ENCODE data around the gene TYRO3.
"Not testable (repeated sequence)": the region's sequence is repeated elsewhere in the genome, so short reads cannot be mapped to it uniquely, and the experiment has no call there.

TYRO3 gene

DNA sequence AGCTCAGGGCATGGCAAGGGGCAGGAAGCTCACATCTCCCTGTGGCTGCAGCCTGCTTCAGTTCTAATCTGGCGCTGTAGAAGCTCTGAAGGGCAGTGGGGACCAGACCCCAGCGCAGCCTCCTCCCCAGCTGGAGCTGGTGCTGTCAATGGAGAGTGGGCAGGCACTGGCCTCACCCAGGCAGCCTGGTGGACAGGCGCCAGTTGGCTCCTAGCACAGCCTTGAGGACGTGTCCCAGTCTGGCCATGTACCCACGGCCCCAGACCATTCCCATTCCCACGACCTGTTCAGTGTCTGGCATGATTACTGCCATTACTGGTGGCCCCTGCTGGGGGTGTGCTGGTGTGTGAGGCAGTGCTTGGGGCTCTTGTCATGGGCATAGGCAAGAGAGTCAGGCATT, 16.3 kb downstream of the TYRO3 start:
- no peak for DNase-seq

DNA sequence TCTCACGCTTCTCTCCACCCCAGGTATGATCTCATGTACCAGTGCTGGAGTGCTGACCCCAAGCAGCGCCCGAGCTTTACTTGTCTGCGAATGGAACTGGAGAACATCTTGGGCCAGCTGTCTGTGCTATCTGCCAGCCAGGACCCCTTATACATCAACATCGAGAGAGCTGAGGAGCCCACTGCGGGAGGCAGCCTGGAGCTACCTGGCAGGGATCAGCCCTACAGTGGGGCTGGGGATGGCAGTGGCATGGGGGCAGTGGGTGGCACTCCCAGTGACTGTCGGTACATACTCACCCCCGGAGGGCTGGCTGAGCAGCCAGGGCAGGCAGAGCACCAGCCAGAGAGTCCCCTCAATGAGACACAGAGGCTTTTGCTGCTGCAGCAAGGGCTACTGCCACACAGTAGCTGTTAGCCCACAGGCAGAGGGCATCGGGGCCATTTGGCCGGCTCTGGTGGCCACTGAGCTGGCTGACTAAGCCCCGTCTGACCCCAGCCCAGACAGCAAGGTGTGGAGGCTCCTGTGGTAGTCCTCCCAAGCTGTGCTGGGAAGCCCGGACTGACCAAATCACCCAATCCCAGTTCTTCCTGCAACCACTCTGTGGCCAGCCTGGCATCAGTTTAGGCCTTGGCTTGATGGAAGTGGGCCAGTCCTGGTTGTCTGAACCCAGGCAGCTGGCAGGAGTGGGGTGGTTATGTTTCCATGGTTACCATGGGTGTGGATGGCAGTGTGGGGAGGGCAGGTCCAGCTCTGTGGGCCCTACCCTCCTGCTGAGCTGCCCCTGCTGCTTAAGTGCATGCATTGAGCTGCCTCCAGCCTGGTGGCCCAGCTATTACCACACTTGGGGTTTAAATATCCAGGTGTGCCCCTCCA, 19.1 kb downstream of the TYRO3 start:
- no peak for DNase-seq

DNA sequence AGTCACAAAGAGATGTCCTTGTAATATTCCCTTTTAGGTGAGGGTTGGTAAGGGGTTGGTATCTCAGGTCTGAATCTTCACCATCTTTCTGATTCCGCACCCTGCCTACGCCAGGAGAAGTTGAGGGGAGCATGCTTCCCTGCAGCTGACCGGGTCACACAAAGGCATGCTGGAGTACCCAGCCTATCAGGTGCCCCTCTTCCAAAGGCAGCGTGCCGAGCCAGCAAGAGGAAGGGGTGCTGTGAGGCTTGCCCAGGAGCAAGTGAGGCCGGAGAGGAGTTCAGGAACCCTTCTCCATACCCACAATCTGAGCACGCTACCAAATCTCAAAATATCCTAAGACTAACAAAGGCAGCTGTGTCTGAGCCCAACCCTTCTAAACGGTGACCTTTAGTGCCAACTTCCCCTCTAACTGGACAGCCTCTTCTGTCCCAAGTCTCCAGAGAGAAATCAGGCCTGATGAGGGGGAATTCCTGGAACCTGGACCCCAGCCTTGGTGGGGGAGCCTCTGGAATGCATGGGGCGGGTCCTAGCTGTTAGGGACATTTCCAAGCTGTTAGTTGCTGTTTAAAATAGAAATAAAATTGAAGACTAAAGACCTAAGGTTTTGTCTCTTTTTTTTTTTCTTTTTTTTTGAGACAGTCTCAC, 19.8 kb downstream of the TYRO3 start:
- no peak for DNase-seq

DNA sequence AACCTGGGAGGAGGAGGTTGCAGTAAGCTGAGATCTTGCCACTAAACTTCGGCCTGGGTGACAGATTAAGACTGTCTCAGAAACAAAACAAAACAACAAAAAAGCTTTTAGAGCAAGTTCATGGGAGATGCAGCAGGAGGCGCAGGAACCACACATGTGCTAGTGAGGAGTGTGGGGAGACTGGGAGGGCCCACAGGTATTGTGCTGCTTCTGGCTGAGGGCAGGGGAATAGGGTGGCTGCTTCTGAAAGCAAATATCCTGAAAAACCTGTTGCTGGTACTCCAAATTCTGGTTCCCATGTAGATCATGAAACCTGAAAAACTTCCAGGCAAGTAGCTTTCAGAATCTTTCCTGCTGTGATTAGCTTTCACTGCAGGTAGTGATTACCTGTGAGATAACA, 22.1 kb downstream of the TYRO3 start:
- no peak for DNase-seq

DNA sequence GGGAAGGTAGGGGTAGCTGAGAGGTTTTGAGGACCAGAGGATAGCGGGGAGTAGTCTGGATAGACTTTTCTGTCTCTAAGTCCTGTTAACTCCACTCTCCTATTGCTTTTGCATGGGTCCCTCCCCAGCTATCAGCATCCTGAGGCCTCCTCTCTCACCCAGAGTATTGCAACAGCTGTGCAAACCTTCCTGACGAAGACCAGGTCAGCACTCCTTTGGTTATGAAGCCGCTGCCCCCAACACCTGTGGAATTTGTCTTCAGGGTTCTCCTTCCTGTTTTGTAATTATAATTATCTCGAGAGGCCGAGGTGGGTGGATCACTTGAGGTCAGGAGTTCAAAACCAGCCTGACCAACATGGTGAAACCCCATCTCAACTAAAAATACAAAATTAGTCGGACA, 24.8 kb downstream of the TYRO3 start:
- no peak for DNase-seq

DNA sequence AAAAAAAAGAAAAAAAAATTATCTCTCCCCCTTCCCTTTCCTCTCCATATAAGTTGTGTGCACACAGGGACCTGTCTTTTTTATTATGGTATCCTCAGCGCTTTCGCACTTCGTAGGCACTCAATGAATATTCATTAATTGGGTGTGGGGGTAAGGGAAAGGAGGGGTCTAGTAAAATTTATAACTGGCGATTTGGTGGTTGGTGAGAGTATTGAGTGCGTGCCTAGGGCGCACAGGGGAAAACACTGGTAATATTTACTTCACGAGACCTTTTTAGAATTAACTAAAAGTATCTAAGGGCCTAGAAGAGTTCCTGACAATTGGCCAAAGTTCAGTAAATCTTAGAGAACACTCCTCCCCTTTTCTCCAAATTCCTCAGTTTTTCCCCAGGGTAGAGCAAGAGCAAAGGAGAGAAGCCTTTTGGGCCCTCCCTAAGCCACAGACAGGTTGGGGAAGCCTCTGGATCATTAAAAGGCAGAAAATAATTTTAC, 25.7 kb downstream of the TYRO3 start:
- DNase-seq, result no peak

DNA sequence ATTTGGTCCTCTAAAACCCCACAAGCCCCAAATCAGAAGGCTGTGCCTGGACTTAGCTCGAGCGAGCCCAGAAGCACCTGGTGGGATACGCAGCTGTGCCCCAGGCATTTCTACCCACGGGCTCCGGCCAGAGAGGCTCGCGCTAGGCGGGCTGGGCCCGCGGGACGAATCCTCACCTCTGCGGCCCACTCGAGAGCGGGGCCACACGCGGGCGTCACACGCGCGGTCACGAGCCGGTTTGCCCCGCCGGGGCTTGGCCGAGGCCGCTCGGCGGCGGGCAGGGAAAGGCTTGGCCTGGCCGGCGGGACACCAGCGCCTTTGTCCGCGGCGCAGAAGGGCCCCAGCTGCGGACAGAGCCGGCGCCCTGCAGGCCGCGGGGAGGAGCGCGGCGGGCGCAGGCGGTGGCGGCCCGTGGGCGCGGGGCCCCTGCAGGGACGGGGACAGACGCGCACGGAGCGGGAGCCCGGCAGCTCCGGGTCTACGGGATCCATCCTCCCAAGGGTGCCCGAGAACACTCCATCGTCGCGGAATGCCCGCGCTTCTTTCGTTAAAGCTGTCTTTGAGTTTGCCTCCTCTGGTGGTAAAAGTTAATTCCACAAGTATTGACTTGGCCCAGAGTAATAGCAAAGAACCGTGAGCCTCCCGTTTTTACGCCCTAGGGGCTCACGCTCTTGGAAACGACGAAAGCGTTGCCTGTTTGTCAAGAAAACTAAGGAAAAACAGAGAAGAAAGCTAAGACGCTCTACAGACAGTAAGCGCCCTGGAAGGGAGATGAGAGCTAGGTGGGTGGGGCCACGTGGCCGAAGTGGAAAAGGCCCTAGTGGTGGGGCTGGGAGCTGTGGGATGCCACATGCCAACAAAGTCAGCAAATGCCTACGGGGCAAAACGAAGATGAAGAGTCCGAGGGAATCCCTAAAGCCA, 26.4 kb downstream of the TYRO3 start:
- peak; percentile 80 for DNase-seq

DNA sequence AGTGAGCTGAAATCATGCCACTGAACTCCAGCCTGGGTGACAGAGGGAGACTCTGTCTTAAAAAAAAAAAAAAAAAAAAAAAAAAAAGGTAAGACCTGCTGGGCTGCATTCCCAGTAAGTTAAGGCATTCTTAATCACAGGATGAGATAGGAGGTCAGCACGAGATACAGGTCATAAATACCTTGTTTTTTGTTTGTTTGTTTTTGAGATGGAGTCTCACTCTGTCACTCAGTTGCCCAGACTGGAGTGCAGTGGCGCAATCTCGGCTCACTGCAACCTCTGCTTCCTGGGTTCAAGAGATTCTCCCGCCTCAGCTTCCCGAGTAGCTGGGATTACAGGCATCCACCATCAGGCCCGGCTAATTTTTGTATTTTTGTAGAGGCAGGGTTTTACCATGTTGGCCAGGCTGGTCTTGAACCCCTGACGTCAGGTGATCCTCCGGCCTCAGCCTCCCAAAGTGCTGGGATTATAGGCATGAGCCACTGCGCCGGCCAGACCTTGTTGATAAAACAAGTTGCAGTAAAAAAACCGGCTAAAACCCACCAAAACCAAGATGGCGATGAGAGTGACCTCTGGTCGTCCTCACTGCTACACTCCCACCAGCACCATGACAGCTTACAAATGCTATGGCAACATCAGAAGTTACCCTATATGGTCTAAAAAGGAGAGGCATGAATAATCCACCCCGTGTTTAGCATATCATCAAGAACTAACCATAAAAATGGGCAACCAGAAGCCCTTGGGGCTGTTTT, 27.7 kb downstream of the TYRO3 start:
- DNase-seq, result not testable (repeated sequence)

DNA sequence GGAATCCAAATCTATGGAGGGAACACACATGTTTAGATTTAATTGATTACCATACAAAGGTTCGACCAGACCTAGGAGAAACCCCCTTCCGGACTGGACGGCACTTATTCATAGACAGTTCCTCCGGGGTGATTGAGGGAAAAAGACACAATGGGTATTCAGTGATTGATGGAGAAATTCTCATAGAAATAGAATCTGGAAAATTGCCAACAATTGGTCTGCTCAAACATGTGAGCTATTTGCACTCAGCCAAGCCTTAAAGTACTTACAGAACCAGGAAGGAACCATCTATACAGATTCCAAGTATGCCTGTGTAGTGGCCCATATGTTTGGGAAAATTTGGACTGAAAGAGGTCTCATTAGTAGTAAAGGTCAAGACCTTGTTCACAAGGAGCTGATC, 30.0 kb downstream of the TYRO3 start:
- DNase-seq, result not testable (repeated sequence)

DNA sequence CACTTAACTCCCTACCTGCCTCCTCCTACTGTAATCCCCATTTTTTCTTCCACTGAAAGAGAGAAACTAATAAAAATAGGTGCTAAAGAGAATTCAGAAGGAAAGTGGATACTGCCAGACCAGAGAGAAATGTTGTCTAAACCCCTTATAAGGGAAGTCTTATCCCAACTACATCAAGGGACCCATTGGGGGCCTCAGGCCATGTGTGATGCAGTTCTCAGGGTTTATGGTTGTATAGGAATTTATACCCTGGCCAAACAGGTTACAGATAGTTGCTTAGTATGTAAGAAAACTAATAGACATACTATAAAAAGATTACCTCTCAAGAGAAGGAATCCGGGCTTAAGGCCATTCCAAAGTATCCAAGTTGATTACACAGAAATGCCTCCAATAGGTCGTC, 30.6 kb downstream of the TYRO3 start:
- DNase-seq, result not testable (repeated sequence)

DNA sequence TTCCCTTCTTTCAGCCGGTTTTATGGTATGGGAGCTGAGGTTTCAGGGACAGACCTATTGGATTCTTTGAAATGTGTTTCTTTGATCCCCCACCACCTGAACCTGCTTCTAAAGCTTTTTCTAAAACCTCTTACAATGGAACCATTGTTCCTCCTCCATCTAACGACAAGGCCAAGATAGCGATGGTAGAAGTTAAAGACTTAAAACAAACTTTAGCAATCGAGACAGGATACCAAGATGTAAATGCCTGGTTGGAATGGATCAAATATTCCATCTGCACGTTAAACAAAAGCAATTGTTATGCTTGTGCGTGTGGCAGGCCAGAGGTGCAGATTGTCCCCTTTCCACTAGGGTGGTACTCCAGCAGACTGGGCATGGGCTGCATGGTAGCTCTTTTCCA, 32.2 kb downstream of the TYRO3 start:
- not testable (repeated sequence) for DNase-seq

DNA sequence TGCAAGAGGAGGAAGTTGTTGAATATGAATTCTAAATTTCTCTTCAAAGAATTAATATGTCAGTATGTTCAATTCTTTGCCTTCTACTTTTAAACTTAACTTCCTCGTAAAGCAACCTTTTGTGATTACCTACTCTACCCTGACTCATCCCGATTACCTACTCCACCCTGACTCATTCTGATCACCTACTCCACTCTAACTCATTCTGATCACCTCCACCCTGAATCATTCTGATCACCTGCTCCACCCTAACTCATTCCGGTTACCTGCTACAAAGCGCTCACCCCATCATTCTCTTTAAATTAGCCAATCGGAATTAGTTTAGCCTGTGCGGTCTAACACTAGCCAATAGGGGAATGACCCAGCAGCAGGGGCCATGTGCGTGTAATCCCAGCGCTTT, 33.7 kb downstream of the TYRO3 start:
- not testable (repeated sequence) for DNase-seq

DNA sequence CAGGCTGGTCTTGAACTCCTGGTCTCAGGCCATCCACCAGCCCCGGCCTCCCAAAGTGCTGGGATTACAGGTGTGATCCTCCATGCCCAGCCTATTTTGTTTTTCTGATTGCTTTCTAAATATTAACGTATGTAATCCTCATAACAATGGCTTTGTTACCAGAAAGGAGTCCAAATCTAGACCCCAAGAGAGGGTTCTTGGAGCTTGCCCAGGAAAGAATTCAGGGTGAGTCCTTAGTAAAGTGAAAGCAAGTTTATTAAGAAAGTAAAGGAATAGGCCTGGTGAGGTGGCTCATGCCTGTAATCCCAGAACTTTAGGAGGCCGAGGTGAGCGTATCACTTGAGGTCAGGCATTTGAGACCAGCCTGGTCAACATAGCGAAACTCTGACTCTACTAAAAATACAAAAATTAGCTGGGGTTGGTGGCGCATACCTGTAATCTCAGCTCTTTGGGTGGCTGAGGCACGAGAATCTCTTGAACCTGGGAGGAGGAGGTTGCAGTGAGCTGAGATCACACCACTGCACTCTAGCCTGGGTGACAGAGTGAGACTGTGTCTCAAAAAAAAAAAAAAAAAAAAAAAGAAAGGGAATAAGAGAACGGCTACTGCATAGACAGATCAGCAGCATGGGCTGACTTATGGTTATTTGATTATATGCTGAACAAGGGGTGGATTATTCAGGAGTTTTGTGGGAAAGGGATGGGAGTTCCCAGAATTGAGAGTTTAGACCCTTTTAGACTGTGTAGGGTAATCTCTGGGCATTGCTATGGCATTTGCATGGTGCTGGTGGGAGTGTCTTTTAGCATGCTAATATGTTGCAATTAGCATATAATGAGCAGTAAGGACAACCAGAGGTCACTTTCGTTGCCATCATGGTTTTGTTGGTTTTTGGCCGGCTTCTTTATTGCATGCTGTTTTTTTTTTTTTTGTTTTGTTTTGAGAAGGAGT, 36.1 kb downstream of the TYRO3 start:
- DNase-seq, result no peak

DNA sequence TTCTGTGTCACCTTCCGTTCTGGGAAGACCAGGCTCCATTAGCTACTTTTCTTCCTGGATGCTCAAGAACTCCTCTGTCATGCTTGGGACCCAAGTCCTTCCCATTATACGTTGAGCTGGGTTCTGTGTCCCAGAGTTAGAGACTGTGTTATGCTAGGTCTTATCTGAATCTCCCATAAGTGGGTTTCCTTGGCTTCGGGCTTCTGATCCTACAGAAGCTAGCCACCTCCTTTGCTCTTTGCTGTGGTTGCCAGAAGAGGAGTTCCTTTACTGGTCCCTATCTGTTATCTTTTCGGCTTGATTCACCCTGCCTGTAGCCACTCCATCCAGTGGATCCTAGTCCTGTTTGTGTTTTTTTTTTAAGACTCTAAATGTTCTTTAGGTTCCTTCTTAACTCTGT, 38.0 kb downstream of the TYRO3 start:
- no peak for DNase-seq

DNA sequence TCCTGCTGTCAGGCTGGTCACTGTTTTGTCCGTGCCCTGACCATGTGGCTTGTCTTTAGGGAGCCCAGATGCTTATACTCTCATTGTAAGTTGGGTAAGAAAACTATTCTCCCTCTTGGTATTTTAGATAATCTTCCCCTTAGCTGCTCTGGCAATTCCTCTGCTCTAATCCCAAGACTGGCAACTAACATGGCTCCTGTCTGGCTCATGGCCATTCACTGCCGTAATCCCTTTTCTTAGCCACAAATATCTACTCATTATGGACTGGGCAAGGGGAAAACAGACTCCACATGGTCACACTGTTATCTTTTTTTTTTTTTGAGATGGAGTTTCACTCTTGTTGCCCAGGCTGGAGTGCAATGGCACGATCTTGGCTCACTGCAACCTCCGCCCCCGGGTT, 38.8 kb downstream of the TYRO3 start:
- DNase-seq, result no peak

DNA sequence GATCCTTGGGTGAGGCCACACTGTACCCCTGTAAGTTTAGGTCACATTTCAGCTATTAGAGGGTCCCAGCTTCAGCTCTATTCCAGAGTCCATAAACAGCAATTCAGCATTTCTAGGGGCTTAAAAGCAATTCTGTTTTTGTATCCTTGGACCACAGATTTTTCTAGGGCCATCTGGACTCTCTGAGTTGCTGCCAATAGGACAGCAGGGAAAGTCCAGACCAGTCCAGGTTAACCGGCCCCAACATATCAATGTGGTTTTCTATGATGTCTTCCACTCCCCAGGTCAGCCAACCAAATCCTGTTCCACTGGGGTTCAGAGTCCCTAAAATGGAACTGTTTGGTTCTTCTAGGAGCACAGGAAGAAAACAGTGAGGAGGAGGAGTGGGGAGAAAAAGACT, 40.0 kb downstream of the TYRO3 start:
- DNase-seq, result no peak

DNA sequence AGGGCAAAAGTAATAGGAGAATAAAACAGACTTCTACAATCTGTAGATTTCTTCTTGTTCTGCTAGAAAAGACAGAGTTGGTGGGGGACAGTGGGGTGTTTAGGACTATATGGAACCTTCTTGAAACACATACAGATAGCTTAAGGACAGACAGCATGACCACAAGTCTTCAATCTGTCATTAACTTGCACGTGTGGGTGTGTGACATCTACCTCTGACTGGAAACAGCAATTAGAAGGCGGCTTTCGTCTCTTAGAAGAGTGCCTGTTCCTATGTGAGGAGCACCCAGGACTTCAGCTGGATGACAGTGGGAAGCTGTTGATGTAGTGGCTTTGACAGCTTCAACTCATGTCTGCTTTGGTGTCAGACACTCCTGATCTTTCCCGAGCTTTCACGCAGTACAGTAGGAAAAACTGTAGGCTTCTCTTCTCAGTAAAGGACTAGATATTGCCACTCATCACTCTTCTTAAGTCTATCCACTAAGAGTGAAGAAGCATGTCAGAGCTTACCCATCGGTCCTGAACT, 44.5 kb downstream of the TYRO3 start:
- DNase-seq, result no peak

DNA sequence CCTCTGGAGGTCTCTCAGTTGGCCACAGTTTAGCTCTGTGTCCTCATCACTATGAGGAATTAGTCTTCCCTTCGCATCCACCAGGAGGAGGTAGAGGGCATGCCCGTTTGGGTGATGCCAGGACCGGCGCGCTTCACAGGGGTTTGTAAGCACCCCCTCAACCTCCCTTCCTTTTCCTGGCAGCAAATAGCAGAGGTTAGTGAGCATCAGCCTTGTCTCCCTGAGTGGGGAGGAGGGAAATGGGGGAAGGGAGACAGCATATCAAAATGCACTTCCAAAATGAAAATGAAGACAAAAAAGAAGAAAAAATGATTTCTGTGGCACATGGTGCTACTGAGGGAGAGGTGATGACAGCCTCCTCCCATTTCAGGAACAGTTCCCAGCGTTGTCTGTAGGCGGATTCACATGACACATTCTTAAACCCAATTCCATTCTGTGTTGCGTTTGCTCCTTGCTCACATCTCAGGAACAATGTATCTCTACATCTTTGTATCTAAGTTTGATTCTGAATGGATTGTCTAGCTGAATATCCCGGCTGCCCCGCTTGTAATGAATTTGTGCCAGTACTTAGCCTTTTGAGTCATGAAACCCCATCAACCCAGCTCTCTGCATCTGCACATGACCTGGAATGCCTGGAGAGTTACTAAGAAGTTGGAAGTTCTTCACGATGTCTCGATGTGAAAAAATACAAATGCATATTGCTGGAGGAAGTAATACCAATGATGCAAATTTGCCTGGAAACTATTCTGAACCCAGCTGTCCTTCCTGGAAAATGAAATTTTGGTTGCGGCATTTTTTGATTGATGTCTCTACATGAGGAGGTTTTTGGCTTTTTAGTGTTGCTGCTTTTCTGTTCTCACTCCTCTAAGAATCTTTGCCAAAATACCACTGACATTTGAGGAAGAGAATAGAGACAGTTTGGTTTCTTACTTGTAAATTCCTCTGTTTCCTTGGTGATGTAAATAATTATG, 45.2 kb downstream of the TYRO3 start:
- DNase-seq, result peak; percentile 74

DNA sequence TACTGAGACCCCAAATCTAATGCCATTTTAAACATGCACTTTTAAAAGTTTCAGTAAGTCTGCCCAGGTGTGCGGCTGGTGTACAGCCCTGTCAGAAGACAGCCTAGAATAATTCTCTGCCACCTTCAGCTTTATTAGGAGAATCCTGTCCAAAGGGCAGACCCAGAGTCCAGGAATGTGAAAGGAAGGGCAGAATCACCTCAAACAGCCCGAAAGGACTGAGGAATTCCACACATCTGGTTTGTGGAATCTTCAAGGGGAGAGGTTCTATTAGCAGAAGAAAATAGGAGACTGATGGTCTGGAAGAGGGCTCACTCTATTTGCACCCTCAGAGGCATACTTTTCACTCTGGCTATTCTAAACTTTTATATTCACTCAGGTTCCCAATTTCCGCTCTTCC, 46.6 kb downstream of the TYRO3 start:
- no peak for DNase-seq

DNA sequence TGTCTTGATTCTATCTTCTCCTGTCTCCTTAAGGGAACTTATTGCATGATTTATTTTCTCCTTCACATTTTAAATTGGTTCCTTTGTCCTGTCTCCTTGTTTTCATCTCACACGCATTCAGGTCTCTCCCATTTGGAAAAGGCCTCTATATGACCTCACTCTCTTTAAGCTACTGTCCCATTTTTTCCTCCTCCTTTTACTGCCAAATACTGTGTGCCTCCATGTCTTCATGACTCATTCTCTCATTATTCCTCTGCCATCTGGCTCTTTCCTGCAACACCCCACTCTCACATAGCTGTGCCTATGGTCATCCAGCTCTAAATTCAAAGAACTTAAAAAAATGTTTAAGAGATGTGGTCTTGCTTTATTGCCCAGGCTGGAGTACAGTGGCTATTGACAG, 48.0 kb downstream of the TYRO3 start:
- DNase-seq, result no peak
